Stomach (tissue), 4 donors: ENCODE results near the gene DMPK.

Experiments used
- EP300 ChIP-seq: sonication (generic); formaldehyde crosslinking; IDR thresholded peaks from one replicate; pipeline ENCODE4 v1.6.1; 2017; ENCODE audit warnings: antibody characterized with exemption
- POLR2A ChIP-seq, 4 donors: fragments of 450-650 bp; IDR thresholded peaks; one replicate each; pipeline ENCODE4 v1.6.1; 2016; ENCODE audit warnings: antibody characterized with exemption in 4 of 4, control low read depth in 2 of 4, mild to moderate bottlenecking in 1 of 4, moderate library complexity in 1 of 4
- TF ChIP-seq, protein P1 (sequence below), 7 experiments: fragments of 450-650 bp in 4 of 7; fragments of 200-600 bp in 3 of 7; sonication (generic) in 3 of 7; IDR thresholded peaks; one replicate each; pipeline ENCODE4 v1.5.1; 2016 to 2019; ENCODE audit warnings: antibody characterized with exemption in 7 of 7, control low read depth in 2 of 7, mild to moderate bottlenecking in 1 of 7

- TF ChIP-seq, protein P1, sequence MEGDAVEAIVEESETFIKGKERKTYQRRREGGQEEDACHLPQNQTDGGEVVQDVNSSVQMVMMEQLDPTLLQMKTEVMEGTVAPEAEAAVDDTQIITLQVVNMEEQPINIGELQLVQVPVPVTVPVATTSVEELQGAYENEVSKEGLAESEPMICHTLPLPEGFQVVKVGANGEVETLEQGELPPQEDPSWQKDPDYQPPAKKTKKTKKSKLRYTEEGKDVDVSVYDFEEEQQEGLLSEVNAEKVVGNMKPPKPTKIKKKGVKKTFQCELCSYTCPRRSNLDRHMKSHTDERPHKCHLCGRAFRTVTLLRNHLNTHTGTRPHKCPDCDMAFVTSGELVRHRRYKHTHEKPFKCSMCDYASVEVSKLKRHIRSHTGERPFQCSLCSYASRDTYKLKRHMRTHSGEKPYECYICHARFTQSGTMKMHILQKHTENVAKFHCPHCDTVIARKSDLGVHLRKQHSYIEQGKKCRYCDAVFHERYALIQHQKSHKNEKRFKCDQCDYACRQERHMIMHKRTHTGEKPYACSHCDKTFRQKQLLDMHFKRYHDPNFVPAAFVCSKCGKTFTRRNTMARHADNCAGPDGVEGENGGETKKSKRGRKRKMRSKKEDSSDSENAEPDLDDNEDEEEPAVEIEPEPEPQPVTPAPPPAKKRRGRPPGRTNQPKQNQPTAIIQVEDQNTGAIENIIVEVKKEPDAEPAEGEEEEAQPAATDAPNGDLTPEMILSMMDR (IDR thresholded peaks at IDR 0.05), result no peak
- TF ChIP-seq EP300 (no peak), POLR2A (IDR thresholded peaks at IDR 0.05) (no peak)
Observed at GRCh38 chr19:45789035-45789786, 6.9 kb upstream of the DMPK start.
